Uterus (tissue), 4 donors: Measurements from ENCODE around the gene PIK3R6. TPM values are rescaled to one million over a fixed set of nuclear protein-coding genes. Genes with fewer than 3 reads are reported as not detected.

Source experiments
- DNase-seq, 2 donors: peaks; one replicate each; pipeline ENCODE4 v3.0.0-alpha.2; 2019 to 2020
- H3K27ac ChIP-seq, 2 donors: fragments of 200-600 bp; sonication (generic); 1 replicate in 1 of 2; 2 replicates in 1 of 2; pipeline ENCODE4 v1.5.1; 2016 to 2018
- H3K27me3 ChIP-seq, 2 donors: fragments of 200-600 bp; sonication (generic); one replicate each; pipeline ENCODE4 v1.5.1; 2018 to 2019; ENCODE audit warnings: control low read depth in 1 of 2
- H3K36me3 ChIP-seq, 2 donors: fragments of 200-600 bp; sonication (generic); one replicate each; pipeline ENCODE4 v1.5.1; 2019; ENCODE audit warnings: control low read depth in 1 of 2
- H3K4me1 ChIP-seq, 2 donors: fragments of 200-600 bp; sonication (generic); one replicate each; pipeline ENCODE4 v1.5.1; 2018 to 2019; ENCODE audit warnings: control low read depth in 1 of 2
- H3K4me3 ChIP-seq, 2 donors: fragments of 200-600 bp; sonication (generic); 1 replicate in 1 of 2; 2 replicates in 1 of 2; pipeline ENCODE4 v1.5.1; 2018 to 2019; ENCODE audit warnings: mild to moderate bottlenecking in 1 of 2
- H3K9me3 ChIP-seq, 2 donors: fragments of 200-600 bp; sonication (generic); one replicate each; pipeline ENCODE4 v1.5.1; 2019; ENCODE audit warnings: control low read depth in 1 of 2
- POLR2A ChIP-seq, 2 donors: fragments of 450-650 bp; IDR thresholded peaks; one replicate each; pipeline ENCODE4 v1.6.1; 2016; ENCODE audit warnings: antibody characterized with exemption in 2 of 2, mild to moderate bottlenecking in 1 of 2, moderate library complexity in 1 of 2
- intact Hi-C: fragments of 100-400 bp; cut with DNase I; formaldehyde crosslinking; loops from one replicate; pipeline ENCODE4 v1.15.1; 2023; ENCODE audit warnings: low total_unique reads
- total RNA-seq, 4 donors: library from RNA; depleted of rRNA in 3 of 4; stranded (reverse); fragments of >200 nt in 3 of 4; gene quantifications; one replicate each; pipeline versions ENCODE4 v1.1.0 to v1.2.4, GENCODE V29; 2014 to 2023
- TF ChIP-seq, protein P1 (sequence below), 4 experiments: fragments of 200-600 bp in 2 of 4; fragments of 450-650 bp in 2 of 4; sonication (generic) in 2 of 4; IDR thresholded peaks; one replicate each; pipeline ENCODE4 v1.5.1; 2016 to 2019; ENCODE audit warnings: antibody characterized with exemption in 4 of 4, mild to moderate bottlenecking in 2 of 4, moderate library complexity in 1 of 4
- donor health status: DM: yes; HTN: yes; CAD: no.

Gene PIK3R6
- total RNA-seq, 4 donors from 2014 or later = 0.34 to 24.6 (median 1.1) TPM; not detected in 1

DNA sequence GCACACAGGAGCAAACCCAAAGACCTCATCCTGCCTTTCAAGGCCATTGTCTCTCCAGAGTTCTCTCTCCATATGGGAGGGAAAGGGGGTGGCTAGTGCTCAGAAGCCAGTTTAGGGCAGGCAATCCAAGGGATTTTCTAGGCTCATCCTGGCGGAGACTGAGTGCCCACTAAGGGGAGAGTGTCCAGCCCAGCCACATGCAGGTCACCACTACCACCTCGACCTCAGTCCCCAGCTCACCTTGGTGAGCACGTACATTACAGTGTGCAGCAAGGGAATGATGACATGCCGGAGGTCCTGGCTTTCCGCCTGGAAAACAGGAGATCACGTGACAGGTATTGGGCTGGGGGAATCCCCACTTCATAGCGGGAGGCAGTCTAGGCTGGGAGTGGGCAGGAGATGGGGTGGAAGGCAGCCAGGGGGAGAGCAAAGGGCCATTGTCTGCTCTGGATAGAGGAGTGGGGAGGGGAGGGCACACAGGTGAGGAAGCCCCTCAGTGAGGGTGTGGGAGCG lies 29.9 kb downstream of the PIK3R6 start:
- intact Hi-C loops = no loop called here
- TF ChIP-seq, protein P1, sequence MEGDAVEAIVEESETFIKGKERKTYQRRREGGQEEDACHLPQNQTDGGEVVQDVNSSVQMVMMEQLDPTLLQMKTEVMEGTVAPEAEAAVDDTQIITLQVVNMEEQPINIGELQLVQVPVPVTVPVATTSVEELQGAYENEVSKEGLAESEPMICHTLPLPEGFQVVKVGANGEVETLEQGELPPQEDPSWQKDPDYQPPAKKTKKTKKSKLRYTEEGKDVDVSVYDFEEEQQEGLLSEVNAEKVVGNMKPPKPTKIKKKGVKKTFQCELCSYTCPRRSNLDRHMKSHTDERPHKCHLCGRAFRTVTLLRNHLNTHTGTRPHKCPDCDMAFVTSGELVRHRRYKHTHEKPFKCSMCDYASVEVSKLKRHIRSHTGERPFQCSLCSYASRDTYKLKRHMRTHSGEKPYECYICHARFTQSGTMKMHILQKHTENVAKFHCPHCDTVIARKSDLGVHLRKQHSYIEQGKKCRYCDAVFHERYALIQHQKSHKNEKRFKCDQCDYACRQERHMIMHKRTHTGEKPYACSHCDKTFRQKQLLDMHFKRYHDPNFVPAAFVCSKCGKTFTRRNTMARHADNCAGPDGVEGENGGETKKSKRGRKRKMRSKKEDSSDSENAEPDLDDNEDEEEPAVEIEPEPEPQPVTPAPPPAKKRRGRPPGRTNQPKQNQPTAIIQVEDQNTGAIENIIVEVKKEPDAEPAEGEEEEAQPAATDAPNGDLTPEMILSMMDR (IDR thresholded peaks at IDR 0.05) = no peak
- no peak for TF ChIP-seq POLR2A (IDR thresholded peaks at IDR 0.05)
- no peaks in the 10 kb centered on the region for H3K9me3 ChIP-seq
- no peak overlapping the region for H3K4me3 ChIP-seq
- DNase-seq = no peak
- peaks cover 0 to 5% of the 10 kb centered on the region in 2 donors for H3K27me3 ChIP-seq
- no peak overlapping the region for H3K27ac ChIP-seq
- no peaks in the 10 kb centered on the region for H3K36me3 ChIP-seq
- H3K4me1 ChIP-seq = no peaks in the 10 kb centered on the region

GRCh38 chr17:8836821-8837562 lies 30.5 kb downstream of the PIK3R6 start:
- intact Hi-C loops = no loop called here
- TF ChIP-seq POLR2A (IDR thresholded peaks at IDR 0.05) = no peak
- TF ChIP-seq, protein P1 (IDR thresholded peaks at IDR 0.05) = no peak
- peaks cover 0 to 7% of the 10 kb centered on the region in 2 donors for H3K27me3 ChIP-seq

GRCh38 chr17:8835631-8836364 lies 31.7 kb downstream of the PIK3R6 start:
- peaks cover 0 to 7% of the 10 kb centered on the region in 2 donors for H3K27me3 ChIP-seq
- no peak for DNase-seq
- no peak overlapping the region for H3K4me3 ChIP-seq
- no peak for TF ChIP-seq POLR2A (IDR thresholded peaks at IDR 0.05)
- TF ChIP-seq, protein P1 (IDR thresholded peaks at IDR 0.05) = no peak
- no peaks in the 10 kb centered on the region for H3K4me1 ChIP-seq
- H3K27ac ChIP-seq = no peak overlapping the region
- no peaks in the 10 kb centered on the region for H3K9me3 ChIP-seq
- no peaks in the 10 kb centered on the region for H3K36me3 ChIP-seq
- intact Hi-C loops = no loop called here

More at GRCh38 chr17:8836821-8837562, 30.5 kb downstream of the PIK3R6 start:
- H3K27ac ChIP-seq = no peak overlapping the region
- H3K4me1 ChIP-seq = no peaks in the 10 kb centered on the region
- no peak for DNase-seq
- H3K36me3 ChIP-seq = no peaks in the 10 kb centered on the region
- no peaks in the 10 kb centered on the region for H3K9me3 ChIP-seq
- H3K4me3 ChIP-seq = no peak overlapping the region

DNA sequence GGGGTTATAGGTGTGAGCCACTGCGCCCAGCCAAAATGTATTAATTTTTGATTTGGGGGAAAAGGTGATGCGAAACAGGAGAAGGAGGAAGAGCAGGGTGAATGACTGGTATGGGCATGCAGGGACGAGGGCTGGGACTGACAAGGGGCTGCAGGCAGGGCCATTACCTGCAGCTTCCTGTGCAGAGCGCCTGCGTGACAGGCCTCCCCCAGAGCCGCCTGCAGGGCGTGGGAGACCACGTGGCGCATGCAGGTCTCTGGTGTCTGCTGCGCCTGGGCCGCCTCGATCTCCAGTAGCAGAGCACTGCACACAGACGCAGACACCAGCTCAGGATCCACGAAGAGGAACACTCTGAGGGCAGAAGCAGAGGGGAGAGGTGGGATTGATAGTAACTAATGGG lies 32.4 kb downstream of the PIK3R6 start:
- H3K27ac ChIP-seq = no peak overlapping the region
- TF ChIP-seq, protein P1 (IDR thresholded peaks at IDR 0.05) = no peak
- no peak for TF ChIP-seq POLR2A (IDR thresholded peaks at IDR 0.05)
- DNase-seq = no peak
- no peaks in the 10 kb centered on the region for H3K36me3 ChIP-seq
- intact Hi-C loops = no loop called here
- peaks cover 0 to 7% of the 10 kb centered on the region in 2 donors for H3K27me3 ChIP-seq
- no peaks in the 10 kb centered on the region for H3K4me1 ChIP-seq
- no peaks in the 10 kb centered on the region for H3K9me3 ChIP-seq
- no peak overlapping the region for H3K4me3 ChIP-seq
